Activated naive CD4-positive, alpha-beta T cell treated with anti-CD3 and anti-CD28 coated beads, Interleukin-2, amount 10 ng/mL, durations not matched to agents 7 days and 5 days (primary cell): Measurements from ENCODE around the gene SHROOM2.

Experiments
- CTCF ChIA-PET: fragments of 350-600 bp; sonication (Branson Sonifier 250); formaldehyde crosslinking; loops from one replicate; lab custom pipeline; 2021; ENCODE audit warnings: antibody characterized with exemption; lab: Charles Lee
- DNase-seq: peaks from one replicate; pipeline ENCODE4 v3.0.0-alpha.2; 2020
- H3K27ac Mint-ChIP-seq: one replicate; pipeline ENCODE4 v1.8.0; 2021; ENCODE audit warnings: mild to moderate bottlenecking, moderate library complexity, mixed read lengths
- H3K27me3 Mint-ChIP-seq: one replicate; pipeline ENCODE4 v1.8.0; 2021; ENCODE audit warnings: mild to moderate bottlenecking, mixed read lengths
- H3K36me3 Mint-ChIP-seq: one replicate; pipeline ENCODE4 v1.8.0; 2021; ENCODE audit warnings: mixed read lengths
- H3K4me1 Mint-ChIP-seq: one replicate; pipeline ENCODE4 v1.8.0; 2021; ENCODE audit warnings: mixed read lengths
- H3K4me3 Mint-ChIP-seq: one replicate; pipeline ENCODE4 v1.8.0; 2021; ENCODE audit warnings: mild to moderate bottlenecking, moderate library complexity, mixed read lengths
- H3K9me3 Mint-ChIP-seq: one replicate; pipeline ENCODE4 v1.8.0; 2021; ENCODE audit warnings: mixed read lengths

SHROOM2 gene

DNA sequence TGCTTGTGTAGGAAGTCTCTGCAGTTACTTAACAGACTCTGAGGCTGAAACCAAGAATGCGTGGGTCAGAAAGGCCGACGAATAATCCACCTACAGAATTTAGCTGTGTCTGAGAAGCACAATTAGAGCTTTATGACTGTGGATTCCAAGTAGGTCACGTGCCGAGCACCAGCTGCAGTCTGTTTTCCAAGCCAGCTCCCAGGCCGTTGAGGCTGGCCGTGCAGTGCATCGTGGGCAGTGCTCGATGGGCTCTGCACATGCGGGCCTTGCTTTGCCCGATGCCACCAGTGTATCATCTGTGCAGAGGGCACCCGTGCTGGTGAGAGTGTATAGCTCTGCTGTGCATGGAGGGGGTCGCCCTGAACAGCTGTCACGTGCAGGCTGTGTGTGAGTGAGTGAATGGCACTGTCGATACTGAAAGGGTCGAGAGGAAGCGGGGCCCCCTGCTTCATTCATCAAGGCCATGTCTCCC is 113.4 kb downstream of the SHROOM2 start:
- H3K27me3 Mint-ChIP-seq = peaks cover 13% of the 10 kb centered on the region
- no peaks in the 10 kb centered on the region for H3K4me1 Mint-ChIP-seq
- H3K4me3 Mint-ChIP-seq = no peak overlapping the region
- H3K9me3 Mint-ChIP-seq = no peaks in the 10 kb centered on the region
- no peaks in the 10 kb centered on the region for H3K36me3 Mint-ChIP-seq
- CTCF ChIA-PET = no interaction called here
- no peak overlapping the region for H3K27ac Mint-ChIP-seq
- DNase-seq = no peak

- H3K27me3 Mint-ChIP-seq = peaks cover 20% of the 10 kb centered on the region
- H3K9me3 Mint-ChIP-seq = no peaks in the 10 kb centered on the region
- H3K4me3 Mint-ChIP-seq = no peak overlapping the region
- H3K36me3 Mint-ChIP-seq = no peaks in the 10 kb centered on the region
- DNase-seq = no peak
- H3K4me1 Mint-ChIP-seq = no peaks in the 10 kb centered on the region
- H3K27ac Mint-ChIP-seq = no peak overlapping the region
- CTCF ChIA-PET = no interaction called here
Observed at GRCh38 chrX:9902656-9903055, 116.4 kb downstream of the SHROOM2 start.

DNA sequence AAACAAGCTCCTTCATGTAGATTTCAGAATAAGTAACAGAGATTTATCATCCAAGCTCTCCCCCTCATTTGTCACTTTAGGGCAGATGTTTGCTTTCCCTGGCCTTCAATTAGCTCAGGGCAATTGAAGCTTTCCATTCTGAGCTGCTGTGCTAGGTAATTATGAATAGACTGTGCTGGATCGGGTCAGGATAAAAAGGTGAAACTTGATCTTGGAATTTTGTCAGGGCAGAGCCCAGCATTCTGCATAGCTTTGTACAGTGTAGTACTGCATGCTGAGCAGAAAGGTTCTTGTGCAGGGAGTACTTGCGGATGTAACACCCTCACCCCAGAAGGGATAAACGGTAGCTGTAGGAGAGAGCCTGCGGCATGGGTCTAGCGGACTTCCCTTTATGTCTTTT is 116.9 kb downstream of the SHROOM2 start:
- CTCF ChIA-PET = no interaction called here
- Mint-ChIP-seq H3K4me1 (no peaks in the 10 kb centered on the region), H3K27ac (no peak overlapping the region), H3K4me3 (no peak overlapping the region), H3K27me3 (peaks cover 17% of the 10 kb centered on the region), H3K9me3 (no peaks in the 10 kb centered on the region), H3K36me3 (no peaks in the 10 kb centered on the region)
- DNase-seq = no peak

DNA sequence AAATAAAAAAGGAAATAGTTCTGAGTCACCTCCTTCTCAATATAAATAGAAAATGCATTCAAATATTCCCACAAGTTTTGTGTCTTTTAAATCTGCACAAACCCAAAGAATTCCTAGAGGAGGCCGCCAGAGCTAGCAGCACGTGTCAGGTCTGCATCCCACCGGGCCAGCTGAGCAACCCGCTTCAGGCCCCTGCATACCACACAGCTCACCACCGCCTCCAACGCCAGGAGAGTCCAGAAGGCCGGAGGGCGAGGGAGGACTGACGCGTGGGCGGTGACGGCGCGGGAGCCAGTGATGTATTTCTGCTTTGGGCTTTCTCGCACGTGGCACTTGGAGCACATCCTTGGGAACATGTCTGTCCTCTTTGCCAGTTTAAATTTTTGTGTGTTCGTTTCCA is 119.1 kb downstream of the SHROOM2 start:
- Mint-ChIP-seq H3K27ac (no peak overlapping the region), H3K9me3 (no peaks in the 10 kb centered on the region), H3K4me1 (no peaks in the 10 kb centered on the region), H3K27me3 (peaks cover 13% of the 10 kb centered on the region), H3K4me3 (no peak overlapping the region), H3K36me3 (no peaks in the 10 kb centered on the region)
- no peak for DNase-seq
- CTCF ChIA-PET = no interaction called here

DNA sequence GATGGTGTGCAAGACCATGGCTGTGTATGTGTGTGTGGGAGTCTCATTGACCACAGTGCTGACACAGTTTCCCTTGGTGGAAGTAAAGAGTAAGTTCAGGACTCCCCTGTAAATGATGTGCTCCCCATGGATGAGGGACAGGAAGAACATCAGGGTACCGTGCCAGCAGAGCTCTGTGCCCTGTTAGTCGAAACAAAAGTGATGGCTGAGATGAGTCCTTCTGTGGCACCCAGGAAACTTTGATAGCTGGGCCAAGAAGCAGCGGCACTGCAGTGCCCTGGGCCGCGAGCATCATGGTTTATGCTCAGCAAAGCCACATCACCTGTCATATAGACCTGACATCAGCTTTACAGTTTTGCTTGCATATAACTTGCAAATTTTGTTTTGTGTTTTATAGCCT is 119.5 kb downstream of the SHROOM2 start:
- Mint-ChIP-seq H3K9me3 (no peaks in the 10 kb centered on the region), H3K27me3 (peaks cover 13% of the 10 kb centered on the region), H3K4me3 (no peak overlapping the region), H3K36me3 (no peaks in the 10 kb centered on the region), H3K27ac (no peak overlapping the region), H3K4me1 (no peaks in the 10 kb centered on the region)
- CTCF ChIA-PET = no interaction called here
- no peak for DNase-seq

DNA sequence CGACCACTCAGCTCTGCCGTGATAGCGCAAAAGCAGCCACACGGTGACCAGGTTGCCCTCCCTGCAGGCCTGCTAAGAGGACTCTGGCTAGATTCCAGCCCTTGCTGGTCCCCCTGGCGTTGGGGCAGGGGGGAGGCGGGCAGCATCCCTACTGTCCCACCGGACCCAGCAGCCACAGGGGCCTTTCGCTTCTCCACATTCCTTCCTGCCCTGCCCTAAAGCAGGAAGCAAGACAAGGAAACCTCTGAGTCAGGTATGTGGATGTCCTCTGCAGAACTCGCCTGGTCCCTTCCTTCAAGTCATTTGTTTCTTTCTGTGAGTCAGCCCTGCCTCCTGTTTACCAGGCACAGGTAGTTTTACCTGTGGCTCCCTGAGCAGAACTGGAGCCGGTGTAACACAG is 120.7 kb downstream of the SHROOM2 start:
- Mint-ChIP-seq H3K27ac (no peak overlapping the region), H3K36me3 (no peaks in the 10 kb centered on the region), H3K9me3 (no peaks in the 10 kb centered on the region), H3K4me3 (no peak overlapping the region), H3K27me3 (peaks cover 13% of the 10 kb centered on the region), H3K4me1 (no peaks in the 10 kb centered on the region)
- CTCF ChIA-PET = no interaction called here
- DNase-seq = no peak

DNA sequence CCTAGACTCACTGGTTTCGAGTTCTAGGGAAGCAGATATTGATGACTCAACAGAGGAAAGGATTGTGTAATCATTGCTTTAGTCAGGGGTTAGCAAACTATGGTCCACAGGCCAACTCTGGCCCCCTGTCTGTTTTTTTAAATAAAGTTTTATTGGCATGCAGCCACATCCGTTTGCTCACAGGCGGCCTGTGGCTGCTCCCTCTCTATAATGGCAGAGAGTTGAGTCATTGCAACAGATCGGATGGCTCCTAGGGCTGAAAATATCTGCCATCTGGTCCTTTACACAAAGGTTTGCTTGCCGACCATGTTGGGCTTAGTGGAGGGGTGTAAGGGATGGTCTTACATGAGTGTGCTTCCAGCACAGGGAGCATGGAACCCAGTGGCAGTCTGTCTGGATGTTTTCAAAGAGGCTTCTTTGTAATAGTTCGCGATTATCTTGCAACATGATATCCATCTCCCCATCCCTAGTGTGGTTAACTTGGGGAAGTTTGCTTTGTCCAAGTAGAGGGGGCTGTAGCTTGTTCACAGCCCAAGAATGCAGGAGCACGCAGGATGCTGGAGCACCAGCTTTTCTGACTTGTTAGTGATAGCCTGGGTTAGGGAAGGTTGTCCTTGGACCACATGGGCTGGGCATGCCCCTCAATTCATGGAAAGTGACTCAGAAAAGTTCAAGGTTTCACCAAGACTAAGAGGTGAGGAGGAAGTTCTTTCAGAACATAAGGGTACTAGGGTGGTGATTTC is 121.6 kb downstream of the SHROOM2 start:
- Mint-ChIP-seq H3K9me3 (no peaks in the 10 kb centered on the region), H3K36me3 (no peaks in the 10 kb centered on the region), H3K4me1 (no peaks in the 10 kb centered on the region), H3K4me3 (no peak overlapping the region), H3K27ac (no peak overlapping the region), H3K27me3 (peaks cover 16% of the 10 kb centered on the region)
- DNase-seq = no peak
- CTCF ChIA-PET = no interaction called here

GRCh38 chrX:9909254-9909653 is 123.0 kb downstream of the SHROOM2 start:
- CTCF ChIA-PET = no interaction called here
- no peak for DNase-seq
- Mint-ChIP-seq H3K9me3 (no peaks in the 10 kb centered on the region), H3K27ac (no peak overlapping the region), H3K36me3 (no peaks in the 10 kb centered on the region), H3K4me1 (no peaks in the 10 kb centered on the region), H3K27me3 (peaks cover 16% of the 10 kb centered on the region), H3K4me3 (no peak overlapping the region)

DNA sequence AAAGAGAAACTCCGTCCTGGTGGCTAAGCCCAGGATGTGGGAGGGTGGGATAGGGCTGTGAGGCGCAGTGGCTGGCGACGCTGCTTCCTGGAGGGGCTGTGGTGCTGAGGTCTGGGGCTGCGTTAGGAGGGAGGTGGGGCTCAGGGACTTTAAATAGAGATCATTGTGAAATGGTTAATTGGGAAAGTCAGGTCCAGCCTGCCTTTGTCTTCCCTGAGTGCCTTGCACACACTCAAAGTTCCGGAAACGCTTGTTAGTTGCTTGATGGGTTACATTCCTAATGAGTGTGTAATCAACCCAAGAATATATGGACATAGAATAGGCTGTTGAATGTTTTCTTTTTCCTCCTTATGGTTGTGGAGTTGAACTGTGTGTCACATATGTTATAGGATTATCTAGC is 125.3 kb downstream of the SHROOM2 start:
- Mint-ChIP-seq H3K36me3 (no peaks in the 10 kb centered on the region), H3K4me3 (no peak overlapping the region), H3K9me3 (no peaks in the 10 kb centered on the region), H3K27me3 (peaks cover 13% of the 10 kb centered on the region), H3K27ac (no peak overlapping the region), H3K4me1 (no peaks in the 10 kb centered on the region)
- no peak for DNase-seq
- CTCF ChIA-PET = no interaction called here

DNA sequence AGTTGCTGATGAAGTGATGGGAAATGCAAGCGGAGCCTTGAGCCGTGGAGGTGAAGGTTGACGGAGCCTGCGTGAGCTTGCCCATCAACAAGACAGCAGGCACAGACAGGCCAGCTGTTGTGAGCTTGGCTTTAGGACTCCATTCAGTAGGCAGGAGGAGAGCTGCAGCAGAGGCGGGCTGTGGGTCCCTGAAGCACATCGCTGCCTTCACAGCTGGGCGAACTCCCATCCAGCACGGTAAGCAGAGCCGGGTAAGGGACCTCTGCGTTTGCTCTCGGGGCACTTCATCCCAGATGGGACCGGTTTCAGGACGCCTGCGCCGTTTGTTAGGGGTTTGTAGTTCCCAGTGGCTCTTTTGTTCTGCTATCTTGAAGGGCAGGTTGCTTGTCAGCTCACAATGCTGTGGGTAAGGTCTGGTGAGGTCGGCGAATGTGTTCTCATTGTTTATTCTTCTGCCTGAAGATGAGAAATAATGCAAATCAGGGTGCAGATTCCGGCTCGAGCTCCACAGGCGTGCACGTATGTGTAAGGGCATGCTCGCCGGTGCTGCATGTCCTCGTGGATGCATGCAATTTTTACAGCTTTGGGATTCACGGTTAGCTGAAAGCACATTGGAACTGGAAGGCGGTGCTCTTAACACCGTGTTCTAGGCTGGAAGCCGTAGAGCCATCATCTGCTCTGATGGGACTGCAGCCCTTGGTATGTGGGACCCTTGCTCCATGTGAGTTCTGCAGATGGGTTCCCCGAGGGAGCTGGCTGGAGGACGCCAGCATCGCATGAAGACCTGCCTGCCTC is 126.3 kb downstream of the SHROOM2 start:
- Mint-ChIP-seq H3K27ac (no peak overlapping the region), H3K27me3 (peaks cover 7% of the 10 kb centered on the region), H3K9me3 (no peaks in the 10 kb centered on the region), H3K4me3 (no peak overlapping the region), H3K4me1 (no peaks in the 10 kb centered on the region), H3K36me3 (no peaks in the 10 kb centered on the region)
- CTCF ChIA-PET = no interaction called here
- no peak for DNase-seq

DNA sequence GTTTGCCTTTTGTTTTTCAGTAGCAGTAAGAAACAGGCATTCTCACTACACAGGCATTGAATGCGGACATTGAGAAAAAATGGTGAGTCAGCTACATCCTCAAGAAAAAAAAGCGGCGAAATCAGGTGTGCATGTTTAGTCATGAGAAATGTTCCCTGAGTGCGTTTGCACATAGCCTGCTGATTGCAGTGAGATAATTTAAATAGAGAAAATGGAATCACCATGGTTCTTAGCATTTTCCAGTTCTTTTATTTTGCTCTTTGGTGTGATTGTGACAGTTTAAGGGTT is 126.9 kb downstream of the SHROOM2 start:
- peaks cover 7% of the 10 kb centered on the region for H3K27me3 Mint-ChIP-seq
- no peaks in the 10 kb centered on the region for H3K4me1 Mint-ChIP-seq
- no peaks in the 10 kb centered on the region for H3K9me3 Mint-ChIP-seq
- no peak for DNase-seq
- no peak overlapping the region for H3K4me3 Mint-ChIP-seq
- CTCF ChIA-PET = no interaction called here
- no peak overlapping the region for H3K27ac Mint-ChIP-seq
- no peaks in the 10 kb centered on the region for H3K36me3 Mint-ChIP-seq

DNA sequence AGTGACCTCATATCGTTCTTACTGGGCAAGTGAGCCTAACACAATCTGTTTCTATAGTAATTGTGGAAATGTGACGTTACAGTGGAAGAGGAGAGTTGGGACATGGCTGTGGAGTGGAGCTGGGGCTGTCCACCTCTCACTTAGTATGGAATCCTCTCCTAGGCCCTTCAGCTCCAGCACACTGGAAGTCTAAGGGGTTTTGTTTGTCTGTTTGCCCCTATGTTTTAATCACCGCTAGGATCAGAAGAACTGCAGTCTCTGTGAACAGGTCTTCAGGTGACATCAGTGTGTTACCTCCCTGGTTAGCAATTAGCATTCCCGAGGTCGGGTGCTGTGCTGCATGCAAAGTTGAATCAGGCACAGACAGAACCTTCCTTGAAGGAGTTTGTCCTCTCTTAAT is 131.6 kb downstream of the SHROOM2 start:
- Mint-ChIP-seq H3K4me1 (no peaks in the 10 kb centered on the region), H3K27ac (no peak overlapping the region), H3K36me3 (no peaks in the 10 kb centered on the region), H3K4me3 (no peak overlapping the region), H3K27me3 (peaks cover 8% of the 10 kb centered on the region), H3K9me3 (no peaks in the 10 kb centered on the region)
- CTCF ChIA-PET = no interaction called here
- DNase-seq = no peak

DNA sequence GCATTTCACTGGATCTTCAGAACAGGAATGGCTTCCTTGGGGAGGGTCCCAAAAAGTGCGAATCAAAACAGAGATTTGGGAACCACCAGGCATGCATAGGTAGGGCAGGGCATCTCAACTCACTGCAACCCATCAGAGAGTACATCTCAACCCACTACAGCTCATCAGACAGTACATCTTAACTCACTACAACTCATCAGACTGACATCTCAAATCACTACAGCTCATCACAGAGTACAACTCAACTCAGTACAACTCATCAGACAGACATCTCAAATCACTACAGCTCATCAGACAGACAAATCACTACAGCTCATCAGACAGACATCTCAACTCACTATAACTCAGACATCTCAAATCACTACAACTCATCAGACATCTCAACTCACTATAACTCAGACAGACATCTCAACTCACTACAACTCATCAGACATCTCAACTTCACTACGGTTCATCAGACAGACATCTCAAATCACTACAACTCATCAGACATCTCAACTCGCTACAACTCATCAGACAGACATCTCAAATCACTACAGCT is 133.5 kb downstream of the SHROOM2 start:
- Mint-ChIP-seq H3K9me3 (no peaks in the 10 kb centered on the region), H3K27me3 (peaks cover 8% of the 10 kb centered on the region), H3K4me3 (no peak overlapping the region), H3K4me1 (no peaks in the 10 kb centered on the region), H3K36me3 (no peaks in the 10 kb centered on the region), H3K27ac (no peak overlapping the region)
- no peak for DNase-seq
- CTCF ChIA-PET = no interaction called here

GRCh38 chrX:9921407-9921806 is 135.2 kb downstream of the SHROOM2 start:
- Mint-ChIP-seq H3K4me3 (no peak overlapping the region), H3K27ac (no peak overlapping the region), H3K4me1 (no peaks in the 10 kb centered on the region), H3K27me3 (peaks cover 8% of the 10 kb centered on the region), H3K9me3 (no peaks in the 10 kb centered on the region), H3K36me3 (no peaks in the 10 kb centered on the region)
- CTCF ChIA-PET = no interaction called here
- DNase-seq = no peak

DNA sequence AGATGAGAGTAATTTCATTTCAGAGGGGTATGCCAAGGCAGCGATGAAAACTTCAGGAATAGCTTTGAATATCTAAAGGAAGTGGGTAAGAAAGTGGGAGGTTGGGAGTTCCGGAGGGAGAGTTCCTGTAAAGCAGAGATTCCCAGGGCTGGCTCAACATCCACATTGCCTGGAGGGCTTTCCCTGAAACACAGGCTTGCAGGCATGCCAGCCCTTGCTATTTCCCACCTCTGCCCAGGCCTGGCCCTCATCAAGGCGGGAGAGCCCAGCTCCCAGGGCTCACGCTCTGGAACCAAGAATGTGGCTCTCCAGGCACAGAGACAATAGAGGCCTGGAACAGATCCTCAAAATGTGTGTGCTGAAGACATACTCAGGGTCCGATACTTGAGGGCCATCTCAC is 137.1 kb downstream of the SHROOM2 start:
- CTCF ChIA-PET = no interaction called here
- Mint-ChIP-seq H3K4me3 (no peak overlapping the region), H3K36me3 (no peaks in the 10 kb centered on the region), H3K9me3 (no peaks in the 10 kb centered on the region), H3K4me1 (no peaks in the 10 kb centered on the region), H3K27me3 (peaks cover 8% of the 10 kb centered on the region), H3K27ac (no peak overlapping the region)
- DNase-seq = no peak
